ENCODE results near the gene CABCOCO1. TPM values are rescaled to one million over a fixed set of nuclear protein-coding genes. Genes with fewer than 3 reads are reported as not detected.
"Not testable (repeated sequence)": the region's sequence is repeated elsewhere in the genome, so short reads cannot be mapped to it uniquely, and the experiment has no call there.

CABCOCO1 gene
- total RNA-seq, 2 experiments from 2014 or later, result not detected

DNA sequence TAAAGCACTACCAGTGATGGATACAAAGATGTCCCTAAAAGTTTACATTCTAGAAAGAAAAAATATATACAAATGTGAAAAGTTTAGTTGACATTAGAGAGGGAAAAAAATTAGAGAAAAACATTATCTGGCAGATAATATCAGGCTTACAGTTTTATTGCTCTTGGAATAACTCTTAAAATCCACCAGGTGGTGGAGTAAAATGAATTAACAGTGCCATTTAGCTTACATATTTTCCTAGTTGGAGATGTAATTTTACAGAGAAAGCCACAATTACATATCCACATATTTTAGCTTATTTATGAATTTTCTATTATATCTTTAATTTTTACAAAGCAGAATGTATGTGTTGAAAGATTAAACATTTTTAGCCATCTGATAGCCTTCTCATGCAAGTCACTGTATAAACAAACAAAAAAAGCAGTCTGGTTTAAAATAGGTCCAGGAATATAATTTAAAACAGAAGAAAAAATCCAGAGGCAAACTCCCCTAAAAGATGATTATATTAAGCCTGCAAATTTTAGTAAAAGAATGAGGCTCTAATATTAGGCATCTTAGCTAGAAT lies 6.5 kb downstream of the CABCOCO1 start:
- H3K27ac Mint-ChIP-seq, result no peak overlapping the region
- H3K27me3 Mint-ChIP-seq, result peaks cover 13% of the 10 kb centered on the region
- no peak overlapping the region for H3K4me3 Mint-ChIP-seq
- CTCF ChIA-PET, result no interaction called here
- H3K36me3 Mint-ChIP-seq, result no peaks in the 10 kb centered on the region
- ATAC-seq, result no peak
- H3K4me1 Mint-ChIP-seq, result no peaks in the 10 kb centered on the region
- H3K9me3 Mint-ChIP-seq (ENCODE audit: low read depth), result no peaks in the 10 kb centered on the region
- DNase-seq, result no peak

DNA sequence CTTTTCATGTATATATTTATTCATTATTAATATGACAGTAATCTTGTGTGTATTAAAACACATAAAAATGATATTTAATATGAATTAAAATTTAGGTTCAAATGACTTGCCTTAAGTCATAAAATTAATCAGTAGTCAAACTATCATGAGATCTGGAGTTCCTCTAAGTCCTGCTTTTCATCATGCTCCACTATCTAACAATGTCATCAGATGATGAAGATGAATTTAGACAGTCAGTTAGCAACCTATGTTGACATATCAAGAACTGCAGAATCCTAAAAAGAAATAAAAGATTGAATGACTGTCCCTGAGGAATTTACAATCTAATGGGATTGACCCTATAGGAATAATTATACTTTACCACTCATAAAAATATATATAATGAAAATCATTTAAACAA lies 7.1 kb downstream of the CABCOCO1 start:
- H3K4me1 Mint-ChIP-seq, result no peaks in the 10 kb centered on the region
- no peaks in the 10 kb centered on the region for H3K9me3 Mint-ChIP-seq (ENCODE audit: low read depth)
- ATAC-seq, result no peak
- H3K27me3 Mint-ChIP-seq, result peaks cover 8% of the 10 kb centered on the region
- CTCF ChIA-PET, result no interaction called here
- H3K27ac Mint-ChIP-seq, result no peak overlapping the region
- no peak for DNase-seq
- H3K36me3 Mint-ChIP-seq, result no peaks in the 10 kb centered on the region
- H3K4me3 Mint-ChIP-seq, result no peak overlapping the region

DNA sequence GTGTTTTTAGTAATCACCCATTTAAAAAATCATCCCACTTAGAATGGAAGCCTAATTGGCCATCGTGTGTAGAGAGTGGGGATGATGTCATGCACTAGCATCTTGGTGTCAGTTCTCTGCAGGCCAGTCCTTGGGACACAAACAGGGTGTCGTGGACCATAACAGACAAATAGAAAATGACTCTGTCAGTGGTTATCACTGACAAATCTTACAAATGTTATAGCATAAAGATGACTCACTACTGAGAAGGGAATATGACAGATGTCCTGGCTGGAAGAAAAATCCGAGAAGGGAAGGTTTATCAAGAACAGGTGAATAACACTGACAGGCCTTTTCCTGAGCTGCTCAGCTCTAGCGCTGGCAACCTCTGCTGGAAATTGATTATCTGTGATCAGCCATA lies 10.6 kb downstream of the CABCOCO1 start:
- peaks cover 3% of the 10 kb centered on the region for H3K27me3 Mint-ChIP-seq
- H3K36me3 Mint-ChIP-seq, result no peaks in the 10 kb centered on the region
- CTCF ChIA-PET, result no interaction called here
- H3K4me1 Mint-ChIP-seq, result no peaks in the 10 kb centered on the region
- H3K4me3 Mint-ChIP-seq, result no peak overlapping the region
- H3K27ac Mint-ChIP-seq, result no peak overlapping the region
- DNase-seq, result no peak
- no peak for ATAC-seq
- no peaks in the 10 kb centered on the region for H3K9me3 Mint-ChIP-seq (ENCODE audit: low read depth)

DNA sequence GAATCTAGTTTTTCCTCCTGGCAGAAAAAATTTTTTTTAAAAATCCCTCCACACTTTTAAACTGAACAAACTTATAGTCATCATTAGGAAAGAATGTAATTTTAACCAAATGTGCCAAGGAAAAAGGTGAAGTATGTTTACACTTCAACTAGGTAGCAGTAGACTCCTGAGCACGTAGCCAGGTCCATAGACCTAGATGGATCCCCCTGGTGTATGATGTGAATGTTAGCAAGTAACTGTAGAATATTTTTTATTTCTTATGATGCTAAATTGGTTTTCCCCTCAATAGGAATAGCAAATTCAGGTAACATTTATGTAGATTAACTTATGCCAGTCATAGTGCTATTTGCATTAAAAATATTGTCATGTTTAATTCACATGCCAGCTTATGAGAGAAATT lies 19.6 kb downstream of the CABCOCO1 start:
- no peaks in the 10 kb centered on the region for H3K36me3 Mint-ChIP-seq
- no peaks in the 10 kb centered on the region for H3K4me1 Mint-ChIP-seq
- H3K9me3 Mint-ChIP-seq (ENCODE audit: low read depth), result no peaks in the 10 kb centered on the region
- no peak overlapping the region for H3K4me3 Mint-ChIP-seq
- no peak for ATAC-seq
- no peak for DNase-seq
- H3K27me3 Mint-ChIP-seq, result peaks cover 2% of the 10 kb centered on the region
- CTCF ChIA-PET, result no interaction called here
- no peak overlapping the region for H3K27ac Mint-ChIP-seq

DNA sequence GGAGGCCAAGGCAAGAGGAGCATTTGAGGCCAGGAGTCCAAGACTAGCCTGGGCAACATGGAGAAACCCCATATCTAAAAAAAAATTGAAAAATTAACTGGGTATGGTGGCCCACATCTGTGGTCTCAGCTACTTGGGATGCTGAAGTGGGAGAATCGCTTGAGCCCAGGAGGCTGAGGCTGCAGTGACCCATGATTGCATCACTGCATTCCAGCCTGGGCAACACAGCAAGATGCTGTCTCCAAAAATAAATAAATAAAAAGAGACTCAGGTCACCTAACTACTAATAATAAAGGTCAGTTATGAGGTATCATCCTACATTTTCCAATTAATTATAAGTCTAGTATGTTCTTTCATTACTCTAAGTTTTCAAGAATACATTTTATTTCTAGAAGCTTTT lies 20.6 kb downstream of the CABCOCO1 start:
- CTCF ChIA-PET, result no interaction called here
- DNase-seq, result no peak
- no peak overlapping the region for H3K4me3 Mint-ChIP-seq
- H3K4me1 Mint-ChIP-seq, result no peaks in the 10 kb centered on the region
- ATAC-seq, result no peak
- no peaks in the 10 kb centered on the region for H3K36me3 Mint-ChIP-seq
- H3K27me3 Mint-ChIP-seq, result peaks cover 2% of the 10 kb centered on the region
- no peak overlapping the region for H3K27ac Mint-ChIP-seq
- H3K9me3 Mint-ChIP-seq (ENCODE audit: low read depth), result no peaks in the 10 kb centered on the region

DNA sequence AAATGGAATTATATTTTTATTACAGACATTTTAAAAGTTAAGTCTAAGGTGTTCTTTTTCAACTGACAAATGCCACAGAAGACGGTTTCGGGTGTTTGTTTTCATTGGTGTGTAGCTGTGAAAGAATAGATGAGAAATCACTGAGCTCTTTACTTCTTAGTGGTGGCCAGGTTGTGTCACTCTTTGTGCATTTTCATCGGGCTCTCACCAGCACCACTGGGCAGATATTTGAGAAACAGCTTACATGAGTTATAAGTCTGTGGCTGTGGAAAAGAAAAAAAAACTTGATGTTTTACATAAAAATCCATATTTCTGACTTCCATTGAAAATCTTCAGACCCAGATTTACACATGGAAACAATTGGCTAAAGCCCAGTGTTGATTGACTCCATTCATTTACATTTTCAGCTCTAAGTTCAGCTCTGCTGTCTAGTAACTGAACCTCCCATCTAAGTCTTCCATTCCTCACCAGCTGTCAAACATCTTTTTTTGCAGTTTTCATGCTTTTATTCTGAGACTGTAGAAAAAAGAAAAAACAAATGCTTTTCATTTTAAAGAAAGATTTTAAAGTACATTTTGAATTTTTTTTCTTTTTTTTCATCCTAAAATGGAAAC lies 22.3 kb downstream of the CABCOCO1 start:
- Mint-ChIP-seq H3K4me3 (no peak overlapping the region), H3K36me3 (no peaks in the 10 kb centered on the region), H3K27me3 (peaks cover 6% of the 10 kb centered on the region), H3K27ac (no peak overlapping the region), H3K4me1 (no peaks in the 10 kb centered on the region), H3K9me3 (ENCODE audit: low read depth) (no peaks in the 10 kb centered on the region)
- DNase-seq (no peak), ATAC-seq (no peak)
- CTCF ChIA-PET, result no interaction called here

DNA sequence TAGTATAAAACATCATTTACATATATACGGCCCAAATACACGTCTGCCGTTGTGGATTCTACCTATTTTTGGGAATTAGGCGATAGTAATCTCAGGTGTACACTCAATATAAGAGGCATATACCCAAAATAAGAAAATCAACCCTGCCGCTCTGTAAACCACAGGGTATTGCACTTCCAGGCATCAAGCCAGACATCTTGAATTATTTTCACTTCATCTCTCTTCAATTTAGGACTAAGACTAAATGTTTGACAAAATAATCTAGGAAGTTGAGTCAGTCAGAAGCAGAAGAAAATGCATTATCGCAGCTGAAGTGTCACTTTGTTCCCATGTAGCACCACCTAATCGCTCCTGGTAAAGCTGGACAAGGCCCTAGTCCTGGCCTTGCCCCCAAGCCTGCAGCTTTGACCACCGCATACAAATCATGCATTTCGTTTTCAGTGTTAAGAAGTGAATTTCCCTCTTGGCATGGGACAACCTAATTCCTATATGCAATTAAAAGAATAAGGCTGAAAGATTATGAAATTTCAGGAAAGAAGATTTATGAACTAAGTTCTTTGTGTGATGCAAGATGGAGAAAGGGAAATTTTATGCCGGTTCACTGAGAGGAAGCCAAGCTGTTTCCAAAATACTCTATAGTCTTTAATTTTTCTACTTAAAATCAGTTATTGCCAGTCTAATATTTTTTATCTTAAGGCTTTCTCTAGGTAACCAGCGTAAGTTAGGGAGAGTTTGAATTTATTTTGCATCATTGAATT lies 26.0 kb downstream of the CABCOCO1 start:
- peaks cover 7% of the 10 kb centered on the region for H3K27me3 Mint-ChIP-seq
- no peak for ATAC-seq
- H3K9me3 Mint-ChIP-seq (ENCODE audit: low read depth), result no peaks in the 10 kb centered on the region

DNA sequence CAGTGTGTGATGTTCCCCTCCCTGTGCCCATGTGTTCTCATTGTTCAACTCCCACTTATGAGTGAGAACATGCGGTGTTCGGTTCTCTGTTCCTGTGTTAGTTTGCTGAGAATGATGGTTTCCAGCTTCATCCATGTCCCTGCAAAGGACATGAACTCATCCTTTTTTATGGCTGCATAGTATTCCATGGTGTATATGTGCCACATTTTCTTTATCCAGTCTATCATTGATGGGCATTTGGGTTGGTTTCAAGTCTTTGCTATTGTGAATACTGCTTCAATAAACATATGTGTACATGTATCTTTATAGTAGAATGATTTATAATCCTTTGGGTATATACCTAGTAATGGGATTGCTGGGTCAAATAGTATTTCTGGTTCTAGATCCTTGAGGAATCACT lies 28.9 kb downstream of the CABCOCO1 start:
- CTCF ChIA-PET; H3K9me3 Mint-ChIP-seq (ENCODE audit: low read depth); H3K36me3 Mint-ChIP-seq; ATAC-seq; DNase-seq; H3K4me1 Mint-ChIP-seq; H3K4me3 Mint-ChIP-seq; H3K27ac Mint-ChIP-seq: not testable (repeated sequence)
- peaks cover 18% of the 10 kb centered on the region for H3K27me3 Mint-ChIP-seq

More for the DNA sequence above, 26.0 kb downstream of the CABCOCO1 start:
- no peak overlapping the region for H3K27ac Mint-ChIP-seq
- no peaks in the 10 kb centered on the region for H3K36me3 Mint-ChIP-seq
- no peak for DNase-seq
- CTCF ChIA-PET, result no interaction called here
- no peak overlapping the region for H3K4me3 Mint-ChIP-seq
- H3K4me1 Mint-ChIP-seq, result no peaks in the 10 kb centered on the region

DNA sequence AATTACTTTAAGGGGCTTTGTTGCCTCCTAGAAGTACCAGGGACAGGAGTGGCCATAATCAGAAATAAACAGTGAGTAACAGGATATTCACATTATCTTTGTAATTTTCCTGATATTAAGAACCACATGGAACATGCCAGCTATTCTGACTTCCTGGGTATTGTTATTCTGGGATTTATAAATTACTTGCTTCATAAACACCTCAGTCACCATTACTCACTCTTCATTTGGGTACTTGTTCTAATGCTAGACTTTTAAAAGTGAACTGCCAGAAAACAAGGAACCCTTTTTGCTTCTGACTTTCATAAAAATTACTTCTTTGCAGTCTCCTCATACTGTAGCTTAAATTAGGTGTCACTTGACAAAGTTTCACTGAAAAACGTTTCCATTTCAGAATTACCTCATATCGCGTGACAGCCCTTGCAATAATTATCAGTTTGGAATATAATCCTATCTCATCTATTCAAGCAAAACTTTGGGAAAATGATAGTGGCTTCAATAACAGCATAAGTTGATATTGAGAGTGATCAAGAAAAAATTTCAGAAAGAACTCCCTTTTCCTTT lies 29.8 kb downstream of the CABCOCO1 start:
- ATAC-seq (no peak), DNase-seq (no peak)
- Mint-ChIP-seq H3K4me3 (no peak overlapping the region), H3K36me3 (no peaks in the 10 kb centered on the region), H3K27ac (no peak overlapping the region), H3K9me3 (ENCODE audit: low read depth) (no peaks in the 10 kb centered on the region), H3K27me3 (peaks cover 18% of the 10 kb centered on the region), H3K4me1 (no peaks in the 10 kb centered on the region)
- CTCF ChIA-PET, result no interaction called here

DNA sequence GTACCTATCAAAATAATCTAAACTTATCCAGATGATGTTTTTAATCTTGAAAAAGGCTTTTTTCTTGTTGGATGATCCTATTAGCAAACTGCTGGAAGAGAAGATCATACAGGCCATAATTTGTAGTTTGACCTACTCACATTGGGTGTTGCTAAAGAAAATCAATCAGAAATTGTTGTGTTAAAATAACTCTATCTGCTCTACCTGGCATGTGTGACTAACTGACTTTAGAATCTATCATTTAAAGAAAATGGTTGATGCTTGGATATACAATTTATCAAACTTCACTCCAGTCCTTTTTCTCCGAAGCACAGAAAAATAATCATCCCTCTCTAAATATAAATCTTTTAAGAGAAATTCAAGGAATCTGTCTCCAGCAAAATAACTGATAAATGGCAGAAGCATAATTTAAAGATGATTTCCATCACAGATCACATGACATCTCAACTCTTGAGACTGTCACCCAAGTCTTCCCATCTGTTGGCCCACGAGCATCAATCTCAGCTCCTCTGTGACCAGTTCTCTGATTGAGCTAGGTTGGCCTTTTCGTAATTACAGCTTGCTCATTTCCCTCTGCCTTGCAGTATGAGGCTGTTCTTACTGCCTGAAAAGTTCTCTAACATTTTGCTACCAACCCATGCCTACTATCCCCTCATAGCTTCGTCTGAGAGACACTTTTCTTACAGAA lies 36.4 kb downstream of the CABCOCO1 start:
- H3K27ac Mint-ChIP-seq, result no peak overlapping the region
- CTCF ChIA-PET, result no interaction called here
- ATAC-seq, result no peak
- no peaks in the 10 kb centered on the region for H3K36me3 Mint-ChIP-seq
- H3K4me3 Mint-ChIP-seq, result no peak overlapping the region
- no peaks in the 10 kb centered on the region for H3K4me1 Mint-ChIP-seq
- no peak for DNase-seq
- no peaks in the 10 kb centered on the region for H3K9me3 Mint-ChIP-seq (ENCODE audit: low read depth)
- peaks cover 14% of the 10 kb centered on the region for H3K27me3 Mint-ChIP-seq

DNA sequence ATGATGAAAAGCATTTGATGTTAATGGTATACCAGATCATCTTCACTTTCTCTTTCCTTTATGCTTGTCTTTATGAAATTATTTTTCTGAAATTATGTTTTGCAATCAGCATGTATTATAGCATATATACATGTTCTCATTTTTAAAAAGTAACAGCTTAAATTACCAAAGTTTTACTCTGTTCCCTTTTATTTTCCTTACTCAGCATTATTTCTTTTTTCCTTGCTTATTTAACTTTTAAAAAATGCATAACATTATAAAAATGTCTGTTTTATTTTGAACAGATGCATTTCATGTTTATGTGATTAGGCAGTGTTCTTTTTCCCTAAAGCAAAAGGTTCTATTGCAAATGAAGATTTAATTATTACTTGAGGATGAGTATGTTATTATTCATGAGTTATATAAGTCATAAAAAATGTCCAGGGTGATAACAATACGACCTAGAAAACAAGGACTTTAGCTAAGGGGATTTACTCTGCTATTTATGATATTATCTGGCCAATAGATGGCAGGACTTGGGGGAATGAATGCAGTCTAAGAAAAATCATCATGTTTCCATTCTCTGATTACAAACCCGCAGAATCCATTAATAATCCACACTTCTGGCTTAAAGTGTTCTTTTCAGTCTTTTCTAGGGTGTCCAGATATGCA lies 38.5 kb downstream of the CABCOCO1 start:
- Mint-ChIP-seq H3K4me1 (no peaks in the 10 kb centered on the region), H3K27me3 (peaks cover 5% of the 10 kb centered on the region), H3K9me3 (ENCODE audit: low read depth) (no peaks in the 10 kb centered on the region), H3K36me3 (no peaks in the 10 kb centered on the region), H3K4me3 (no peak overlapping the region), H3K27ac (no peak overlapping the region)
- no peak for DNase-seq
- CTCF ChIA-PET, result no interaction called here
- ATAC-seq, result no peak

DNA sequence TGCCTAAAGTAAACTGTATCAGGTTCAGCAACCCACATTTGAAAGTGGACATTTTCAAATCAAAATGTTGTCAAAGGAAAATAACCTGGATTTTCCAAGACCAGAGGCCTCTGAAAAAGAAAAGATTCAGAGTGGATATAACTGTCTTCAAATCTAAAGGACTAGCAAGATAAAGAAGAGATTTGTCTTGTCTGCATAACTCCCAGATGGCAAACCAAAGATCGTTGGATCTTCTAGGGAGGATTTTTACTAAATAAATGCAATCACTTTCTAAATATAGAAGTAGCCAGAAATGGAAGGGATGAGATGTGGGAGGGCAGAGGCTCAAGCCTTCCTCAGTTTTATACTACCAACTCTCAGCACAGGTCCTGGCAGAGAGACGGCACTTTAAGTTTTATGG lies 39.0 kb downstream of the CABCOCO1 start:
- H3K36me3 Mint-ChIP-seq, result no peaks in the 10 kb centered on the region
- H3K27me3 Mint-ChIP-seq, result peaks cover 5% of the 10 kb centered on the region
- no peaks in the 10 kb centered on the region for H3K9me3 Mint-ChIP-seq (ENCODE audit: low read depth)
- CTCF ChIA-PET, result no interaction called here
- no peak overlapping the region for H3K27ac Mint-ChIP-seq
- H3K4me1 Mint-ChIP-seq, result no peaks in the 10 kb centered on the region
- H3K4me3 Mint-ChIP-seq, result no peak overlapping the region
- ATAC-seq (no peak), DNase-seq (no peak)

DNA sequence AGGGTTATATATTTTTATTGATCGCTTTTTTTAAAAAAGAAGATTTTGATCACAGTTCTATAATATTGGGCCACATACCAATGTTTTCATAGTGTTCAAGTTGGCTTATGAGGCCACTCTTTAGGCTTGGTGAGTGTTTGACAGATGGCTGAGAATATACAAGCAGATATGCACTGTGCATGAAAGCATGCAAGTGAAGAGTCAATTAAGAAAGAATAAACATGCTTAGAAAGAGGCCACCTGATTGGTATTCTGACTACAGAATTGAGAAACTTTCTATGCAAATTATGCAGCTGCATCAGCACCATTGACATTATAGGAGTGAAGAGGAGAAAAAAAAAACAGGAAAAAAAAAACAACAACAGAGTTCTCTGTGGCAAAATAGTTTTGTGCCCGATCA lies 39.9 kb downstream of the CABCOCO1 start:
- H3K9me3 Mint-ChIP-seq (ENCODE audit: low read depth), result no peaks in the 10 kb centered on the region
- CTCF ChIA-PET, result no interaction called here
- no peaks in the 10 kb centered on the region for H3K4me1 Mint-ChIP-seq
- peaks cover 5% of the 10 kb centered on the region for H3K27me3 Mint-ChIP-seq
- DNase-seq, result no peak
- no peaks in the 10 kb centered on the region for H3K36me3 Mint-ChIP-seq
- no peak for ATAC-seq
- H3K4me3 Mint-ChIP-seq, result no peak overlapping the region
- no peak overlapping the region for H3K27ac Mint-ChIP-seq

Measured in activated CD8-positive, alpha-beta memory T cell treated with anti-CD3 and anti-CD28 coated beads, Interleukin-2, amount 10 ng/mL, durations not matched to agents 7 days and 5 days (primary cell).